Dermis blood vessel endothelial cell (primary cell): ENCODE results near the gene PRTG. TPM values are rescaled to one million over a fixed set of nuclear protein-coding genes. Genes with fewer than 3 reads are reported as not detected.
"Not testable (repeated sequence)": the region's sequence is repeated elsewhere in the genome, so short reads cannot be mapped to it uniquely, and the experiment has no call there.

Experiments
- DNase-seq: peaks from one replicate; pipeline ENCODE4 v3.0.0; 2010
- total RNA-seq: library from RNA; depleted of rRNA; stranded (reverse); fragments of >200 nt; gene quantifications from 2 replicates; pipeline ENCODE4 v1.2.3, GENCODE V29; 2014

The PRTG gene, protein sequence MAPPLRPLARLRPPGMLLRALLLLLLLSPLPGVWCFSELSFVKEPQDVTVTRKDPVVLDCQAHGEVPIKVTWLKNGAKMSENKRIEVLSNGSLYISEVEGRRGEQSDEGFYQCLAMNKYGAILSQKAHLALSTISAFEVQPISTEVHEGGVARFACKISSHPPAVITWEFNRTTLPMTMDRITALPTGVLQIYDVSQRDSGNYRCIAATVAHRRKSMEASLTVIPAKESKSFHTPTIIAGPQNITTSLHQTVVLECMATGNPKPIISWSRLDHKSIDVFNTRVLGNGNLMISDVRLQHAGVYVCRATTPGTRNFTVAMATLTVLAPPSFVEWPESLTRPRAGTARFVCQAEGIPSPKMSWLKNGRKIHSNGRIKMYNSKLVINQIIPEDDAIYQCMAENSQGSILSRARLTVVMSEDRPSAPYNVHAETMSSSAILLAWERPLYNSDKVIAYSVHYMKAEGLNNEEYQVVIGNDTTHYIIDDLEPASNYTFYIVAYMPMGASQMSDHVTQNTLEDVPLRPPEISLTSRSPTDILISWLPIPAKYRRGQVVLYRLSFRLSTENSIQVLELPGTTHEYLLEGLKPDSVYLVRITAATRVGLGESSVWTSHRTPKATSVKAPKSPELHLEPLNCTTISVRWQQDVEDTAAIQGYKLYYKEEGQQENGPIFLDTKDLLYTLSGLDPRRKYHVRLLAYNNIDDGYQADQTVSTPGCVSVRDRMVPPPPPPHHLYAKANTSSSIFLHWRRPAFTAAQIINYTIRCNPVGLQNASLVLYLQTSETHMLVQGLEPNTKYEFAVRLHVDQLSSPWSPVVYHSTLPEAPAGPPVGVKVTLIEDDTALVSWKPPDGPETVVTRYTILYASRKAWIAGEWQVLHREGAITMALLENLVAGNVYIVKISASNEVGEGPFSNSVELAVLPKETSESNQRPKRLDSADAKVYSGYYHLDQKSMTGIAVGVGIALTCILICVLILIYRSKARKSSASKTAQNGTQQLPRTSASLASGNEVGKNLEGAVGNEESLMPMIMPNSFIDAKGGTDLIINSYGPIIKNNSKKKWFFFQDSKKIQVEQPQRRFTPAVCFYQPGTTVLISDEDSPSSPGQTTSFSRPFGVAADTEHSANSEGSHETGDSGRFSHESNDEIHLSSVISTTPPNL
- 2.6 and 7.5 TPM in 2 replicates for total RNA-seq

DNA sequence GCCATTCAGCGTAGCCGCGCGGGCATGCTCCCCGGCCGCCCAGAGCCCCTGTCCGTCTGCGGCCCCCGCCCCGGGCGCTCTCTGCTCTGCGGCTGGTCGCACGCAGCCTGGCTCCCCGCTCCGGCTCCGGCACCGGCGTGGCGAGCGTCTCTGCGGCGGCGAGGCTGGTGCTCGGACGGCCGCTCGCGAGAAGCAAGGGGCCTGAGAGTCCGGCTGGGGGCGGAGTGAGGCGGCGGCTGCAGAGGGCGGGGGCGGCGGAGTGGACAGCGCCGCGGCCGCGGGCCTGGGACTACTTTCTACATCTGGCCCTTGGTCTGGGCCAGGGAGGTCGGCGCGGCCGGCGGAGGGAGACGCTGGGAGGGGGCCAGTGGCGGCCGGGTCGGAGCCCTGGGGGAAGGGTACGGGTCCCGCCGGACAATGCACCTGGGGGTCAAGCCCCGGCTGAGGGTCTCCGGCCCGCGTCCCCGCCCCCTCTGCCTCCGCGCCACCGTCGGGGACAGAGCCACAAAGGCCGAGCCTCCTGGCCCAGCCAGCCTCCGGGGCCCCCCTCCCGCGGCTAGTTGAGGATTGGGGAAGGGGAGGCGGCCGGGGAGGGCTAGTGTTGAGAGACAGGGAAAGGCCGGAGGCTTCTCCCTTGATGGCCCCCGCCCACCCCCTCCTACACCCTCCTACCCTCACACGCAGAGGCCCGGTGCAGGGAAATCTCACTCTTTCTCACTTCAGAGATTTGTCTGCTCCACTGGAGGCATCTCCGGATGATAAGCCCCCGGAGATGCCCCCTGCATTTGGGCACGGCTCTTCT, at the start of gene PRTG:
TSS of gene PRTG (minus strand) at position 226 of the 802 bp plus-strand sequence. CDS start at position 5, 221 bp downstream.
- peak; percentile 88 for DNase-seq

DNA sequence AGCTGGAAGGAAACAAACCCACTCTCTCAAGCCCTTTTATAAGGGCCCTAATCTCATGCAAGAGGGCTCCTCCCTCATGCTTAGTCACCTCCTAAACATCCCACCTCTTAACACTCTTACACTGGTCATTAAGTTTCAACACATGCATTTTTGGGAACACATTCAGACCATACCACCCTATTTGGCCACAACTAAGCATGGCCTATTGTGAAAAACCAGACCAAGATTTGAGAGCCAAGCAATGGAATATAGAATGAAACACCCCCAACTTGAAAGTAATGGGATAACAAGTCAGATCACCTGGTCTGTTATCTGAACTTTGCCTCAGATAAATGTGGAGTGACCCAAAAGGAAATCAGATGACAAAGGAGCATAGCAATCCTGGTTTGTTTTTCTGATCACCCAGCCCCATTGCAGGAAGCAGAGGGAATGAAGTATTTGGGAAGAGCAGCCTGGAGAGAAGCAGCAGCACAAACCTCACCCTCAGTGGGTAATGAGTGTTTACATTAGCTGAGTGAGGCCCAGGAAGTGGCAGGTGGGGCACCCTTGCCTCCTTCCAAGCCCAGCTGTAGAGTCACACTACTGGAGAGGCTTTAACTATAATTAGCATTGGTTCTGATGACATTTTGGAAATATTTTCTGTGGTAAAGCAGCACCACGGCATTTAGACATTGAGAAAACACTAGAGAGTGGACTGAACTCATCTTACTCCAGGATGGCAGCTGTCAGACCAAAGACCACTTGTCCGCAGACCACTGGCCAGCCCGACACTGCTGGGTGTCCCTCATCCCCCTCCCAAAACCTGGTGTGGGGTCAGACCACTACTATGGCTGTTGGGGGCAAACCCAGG, 48.8 kb upstream of the PRTG start:
- DNase-seq: no peak

DNA sequence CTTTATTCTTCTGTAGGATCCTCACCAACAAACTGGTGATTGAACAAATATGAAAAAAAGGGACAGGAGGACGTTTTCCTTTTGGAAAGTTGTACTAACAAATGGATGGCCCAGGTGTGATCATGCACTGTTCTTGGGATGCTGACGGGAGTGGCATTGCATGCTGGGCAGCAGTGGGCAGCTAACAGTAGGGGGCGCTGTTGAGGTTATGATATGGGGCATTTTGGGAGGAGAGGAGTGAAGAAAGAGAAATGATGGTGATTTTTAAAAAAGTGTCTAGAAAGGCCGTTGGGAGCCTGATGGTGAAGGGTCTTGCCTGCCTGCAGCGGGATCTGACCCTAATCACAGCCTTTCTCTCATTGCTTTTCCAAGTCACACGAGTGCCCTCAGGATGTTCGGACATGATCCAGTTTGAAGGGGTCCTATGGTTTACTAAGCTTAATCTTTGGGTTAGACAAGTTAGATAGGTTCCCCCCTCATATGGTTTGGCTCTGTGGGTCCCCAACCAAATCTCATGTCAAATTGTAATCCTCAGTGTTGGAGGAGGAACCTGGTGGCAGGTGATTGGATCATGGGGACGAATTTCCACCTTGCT, 46.2 kb upstream of the PRTG start:
- DNase-seq: peak; percentile 20

DNA sequence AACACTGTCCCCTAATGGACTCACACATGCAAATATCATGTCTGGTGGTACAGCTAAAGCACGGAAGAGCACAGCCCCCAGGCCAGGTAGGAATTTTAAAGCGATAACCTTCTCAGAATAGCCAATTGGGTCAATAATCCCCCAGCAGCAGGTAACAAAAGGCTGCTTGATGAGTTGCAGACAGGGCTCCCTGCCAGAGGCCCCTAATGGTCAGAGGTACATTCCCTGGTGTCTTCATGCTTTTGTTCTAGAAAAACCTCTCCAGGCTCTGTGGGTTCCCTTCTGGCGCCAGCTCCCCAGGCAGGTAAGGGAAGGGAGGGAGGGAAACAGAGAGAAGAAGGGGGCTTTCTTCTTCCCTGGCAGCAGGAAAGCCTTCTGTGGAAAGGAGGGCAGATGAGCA, 43.4 kb upstream of the PRTG start:
- no peak for DNase-seq

DNA sequence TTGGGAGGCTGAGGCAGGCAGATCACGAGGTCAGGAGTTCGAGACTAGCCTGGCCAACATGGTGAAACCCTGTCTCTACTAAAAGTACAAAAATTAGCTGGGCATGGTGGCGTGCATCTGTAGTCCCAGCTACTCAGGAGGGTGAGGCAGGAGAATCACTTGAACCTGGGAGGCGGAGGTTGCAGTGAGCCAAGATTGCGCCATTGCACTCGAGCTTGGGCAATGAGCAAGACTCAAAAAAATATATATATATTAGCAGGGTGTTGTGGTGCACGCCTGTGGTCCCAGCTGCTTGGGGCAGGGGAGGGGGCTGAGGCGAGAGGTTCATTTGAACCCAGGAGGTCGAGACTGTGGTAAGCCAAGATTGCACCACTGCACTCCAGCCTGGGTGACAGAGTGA, 42.6 kb upstream of the PRTG start:
- not testable (repeated sequence) for DNase-seq

DNA sequence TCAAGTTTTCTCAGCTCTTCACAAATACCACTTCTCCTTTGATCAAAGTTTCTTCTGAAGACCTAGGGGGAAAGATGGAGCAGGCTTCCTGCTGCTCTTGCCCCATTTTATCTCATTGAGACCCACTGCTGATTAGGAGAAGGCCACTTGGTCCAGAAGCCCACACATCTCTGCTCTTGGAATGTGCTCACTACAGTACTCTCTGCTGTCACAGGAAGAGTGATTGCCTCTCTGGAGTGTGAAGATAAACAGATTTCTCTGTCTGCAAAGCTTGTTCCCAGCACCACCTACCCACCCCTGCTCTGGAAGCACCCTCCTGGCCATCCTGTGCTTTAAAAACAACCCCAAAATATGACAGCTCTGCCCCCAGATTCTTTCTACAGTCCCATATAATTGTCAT, 41.3 kb upstream of the PRTG start:
- no peak for DNase-seq

DNA sequence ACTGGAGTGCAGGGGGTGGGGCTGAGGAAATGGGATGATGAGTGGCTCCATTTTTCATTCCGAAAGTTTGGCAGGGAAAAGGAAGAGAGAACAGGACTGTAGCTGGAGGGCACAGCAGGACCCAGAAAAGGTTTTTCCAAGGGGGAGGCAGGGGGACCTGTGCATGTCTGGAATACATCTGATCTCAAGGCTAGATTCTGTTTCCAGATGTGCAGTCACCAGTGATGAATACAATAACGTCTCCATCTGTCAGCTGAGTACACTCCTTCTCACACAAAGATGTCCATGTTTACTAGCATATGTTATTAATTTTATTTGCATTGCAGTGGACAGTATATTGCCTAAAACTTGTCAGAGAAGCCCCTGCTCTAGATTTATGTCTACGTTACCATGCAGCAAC, 39.9 kb upstream of the PRTG start:
- no peak for DNase-seq

DNA sequence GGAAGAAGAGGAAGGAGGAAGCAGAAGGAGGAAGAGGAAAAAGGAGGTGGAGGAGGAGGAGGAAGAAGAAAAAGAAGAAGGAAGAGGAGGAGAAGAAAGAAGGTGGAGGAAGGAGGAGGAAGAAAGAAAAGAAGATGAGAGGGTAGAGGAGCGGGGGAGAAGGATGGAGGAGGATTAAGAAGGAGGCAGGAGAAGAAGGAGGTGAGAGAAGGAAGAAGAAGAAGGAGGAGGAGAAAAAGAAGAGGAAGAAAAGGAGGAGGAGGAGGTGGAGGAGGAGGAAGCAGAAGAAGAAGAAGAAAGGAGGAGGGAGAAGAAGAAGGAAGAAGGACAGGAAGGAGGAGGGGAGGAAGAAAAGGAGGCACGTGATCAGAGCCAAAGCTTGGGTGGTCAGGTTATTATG, 37.3 kb upstream of the PRTG start:
- no peak for DNase-seq

DNA sequence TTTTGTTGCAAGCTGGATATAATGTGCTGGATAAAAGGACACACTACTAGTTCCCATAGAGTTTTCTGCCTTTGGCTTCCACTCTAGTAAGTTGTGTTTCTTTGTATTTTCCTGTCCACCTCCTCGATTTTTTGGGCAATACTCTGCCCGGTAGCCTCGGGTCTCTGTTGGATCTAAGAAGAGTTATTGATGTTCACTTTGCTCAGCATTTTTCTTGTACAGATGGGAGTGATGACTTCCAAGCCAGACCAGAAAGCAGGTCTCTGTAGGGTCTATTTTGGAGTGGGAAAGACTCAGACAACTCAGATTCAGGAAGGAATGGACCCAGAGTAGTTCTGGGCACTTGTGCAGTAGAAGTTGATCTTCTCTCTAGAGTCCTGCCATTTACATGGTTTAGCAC, 36.0 kb upstream of the PRTG start:
- DNase-seq: no peak

DNA sequence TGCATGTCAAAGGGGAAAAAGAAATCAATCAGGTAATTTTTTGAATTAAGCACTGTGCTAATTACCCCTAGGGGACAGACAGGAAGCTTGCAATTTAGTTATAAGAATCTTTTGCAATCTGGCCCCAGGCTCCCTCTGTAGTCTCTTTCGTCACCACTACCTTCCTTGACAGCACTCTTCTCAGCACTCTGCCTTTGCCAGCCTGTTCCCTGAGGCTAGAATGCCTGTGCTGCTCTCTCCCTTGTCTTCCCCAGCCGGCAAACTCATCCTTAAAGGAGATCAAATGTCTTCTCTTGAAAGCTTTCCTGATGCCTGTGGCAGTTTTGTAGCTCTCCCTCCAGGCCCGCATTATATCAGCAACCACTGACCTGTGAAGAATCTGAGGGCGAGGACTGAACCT, 32.4 kb upstream of the PRTG start:
- no peak for DNase-seq

DNA sequence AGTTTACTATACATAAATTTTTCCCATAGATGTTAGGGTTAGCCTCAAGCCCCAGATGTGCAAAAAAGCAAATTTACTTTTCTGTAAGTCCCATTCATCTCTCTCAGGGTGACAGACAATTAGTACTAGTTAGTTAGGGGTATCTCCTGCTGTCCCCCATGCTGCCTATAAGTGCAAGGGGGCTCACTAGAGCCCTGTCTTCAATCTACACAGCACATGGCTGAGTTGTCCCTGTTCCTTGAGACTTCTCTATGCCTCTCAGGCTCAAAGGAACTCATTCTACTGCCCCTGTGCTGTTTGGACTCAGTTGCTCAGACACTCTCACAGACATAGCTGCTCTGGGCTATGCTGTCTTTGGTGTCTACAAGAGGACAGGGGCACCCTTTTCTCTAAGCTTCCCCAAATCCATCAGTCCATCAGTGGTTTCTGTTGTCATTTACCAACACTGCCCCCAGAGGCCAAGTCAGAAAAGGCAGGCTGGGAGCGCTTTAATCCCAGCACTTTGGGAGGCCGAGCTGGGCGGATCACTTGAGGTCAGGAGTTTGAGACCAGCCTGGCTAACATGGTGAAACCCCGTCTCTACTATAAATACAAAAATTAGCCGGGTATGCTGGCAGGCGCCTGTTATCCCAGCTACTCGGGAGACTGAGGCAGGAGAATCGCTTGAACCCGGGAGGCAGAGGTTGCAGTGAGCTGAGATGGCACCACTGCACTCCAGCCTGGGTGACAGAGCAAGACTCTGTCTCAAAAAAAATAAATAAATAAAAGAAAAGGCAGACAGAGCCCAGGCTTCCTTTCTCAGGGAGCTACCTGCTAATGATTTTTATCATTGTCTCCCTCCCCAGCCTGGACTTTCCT, 31.4 kb upstream of the PRTG start:
- peak; percentile 49 for DNase-seq

DNA sequence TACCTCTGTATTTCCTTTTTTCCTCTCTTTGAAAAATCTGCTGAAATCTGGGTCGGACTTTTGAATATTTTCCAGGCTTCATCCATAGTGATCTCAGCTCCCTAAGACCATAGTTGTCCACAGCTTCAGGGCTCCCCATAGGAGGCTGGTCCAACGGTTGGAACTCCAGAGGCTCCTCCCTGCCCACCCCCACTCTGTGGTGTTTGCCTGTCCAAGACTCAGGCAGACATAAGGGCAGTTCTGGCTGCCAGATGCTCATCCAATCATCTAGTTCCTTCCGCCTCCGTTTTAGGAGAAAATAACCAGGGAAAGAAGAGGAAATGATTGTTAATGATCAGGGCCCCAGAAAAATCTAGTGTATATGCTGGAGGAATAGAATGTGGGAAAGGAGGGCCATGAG, 27.9 kb upstream of the PRTG start:
- DNase-seq: no peak

DNA sequence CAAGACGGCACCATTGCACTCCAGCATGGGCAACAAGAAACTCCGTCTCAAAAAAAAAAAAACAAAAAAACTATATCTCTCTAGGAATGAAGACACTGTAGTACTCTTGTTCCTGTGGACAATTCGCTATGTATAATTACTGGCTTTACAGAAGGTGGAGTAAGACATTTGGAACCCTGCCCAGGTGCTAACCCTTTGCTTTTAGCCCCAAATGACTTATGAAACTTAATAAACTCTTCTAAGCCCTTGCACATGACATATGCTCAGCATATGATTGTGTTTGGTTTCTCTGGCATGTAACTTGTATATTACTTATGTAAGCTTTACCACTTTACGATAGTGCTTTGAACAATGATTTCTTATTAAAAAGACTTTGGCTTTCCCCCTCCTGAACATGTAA, 27.3 kb upstream of the PRTG start:
- no peak for DNase-seq

DNA sequence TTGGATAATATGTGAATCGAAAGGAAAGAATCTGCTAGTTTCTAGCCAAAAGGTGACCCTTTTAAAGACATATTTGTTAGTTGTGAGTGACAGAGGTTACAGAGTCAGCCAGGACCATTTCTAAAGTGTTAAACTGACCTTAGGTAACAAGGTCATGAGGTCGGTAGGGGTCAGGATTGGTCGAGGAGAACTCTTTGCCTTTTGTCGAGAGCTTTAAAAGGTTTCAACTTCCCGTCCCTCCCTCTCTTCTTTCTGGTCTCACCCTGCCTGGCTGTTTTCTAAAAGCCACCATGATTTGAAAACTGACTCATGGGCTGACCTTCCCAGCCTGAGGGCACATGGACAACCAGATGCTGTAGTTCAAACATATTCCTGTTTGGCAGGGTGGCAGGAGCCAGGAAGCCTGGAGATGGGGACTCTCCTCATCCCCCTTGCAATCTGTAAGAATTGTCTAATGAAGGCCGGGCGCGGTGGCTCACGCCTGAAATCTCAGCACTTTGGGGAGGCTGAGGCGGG, 25.8 kb upstream of the PRTG start:
- no peak for DNase-seq

DNA sequence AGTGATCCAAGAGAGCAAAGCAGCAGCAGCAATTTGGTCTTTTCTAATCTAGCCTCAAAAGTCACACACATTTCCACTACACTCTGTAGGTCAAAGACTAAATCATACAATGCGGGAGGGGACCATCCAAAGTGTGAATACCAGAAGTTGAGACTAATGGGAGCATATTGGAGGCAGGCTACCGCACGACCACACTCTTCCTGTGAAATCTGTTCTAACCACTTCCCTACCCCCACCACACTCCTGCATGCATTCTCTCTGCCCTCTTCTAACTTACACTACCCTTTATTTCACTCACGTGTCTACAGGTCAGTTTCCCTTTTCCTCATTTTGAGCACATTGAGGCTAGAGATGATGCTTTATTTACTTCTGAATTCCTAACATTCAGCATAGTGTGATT, 23.7 kb upstream of the PRTG start:
- DNase-seq: no peak

DNA sequence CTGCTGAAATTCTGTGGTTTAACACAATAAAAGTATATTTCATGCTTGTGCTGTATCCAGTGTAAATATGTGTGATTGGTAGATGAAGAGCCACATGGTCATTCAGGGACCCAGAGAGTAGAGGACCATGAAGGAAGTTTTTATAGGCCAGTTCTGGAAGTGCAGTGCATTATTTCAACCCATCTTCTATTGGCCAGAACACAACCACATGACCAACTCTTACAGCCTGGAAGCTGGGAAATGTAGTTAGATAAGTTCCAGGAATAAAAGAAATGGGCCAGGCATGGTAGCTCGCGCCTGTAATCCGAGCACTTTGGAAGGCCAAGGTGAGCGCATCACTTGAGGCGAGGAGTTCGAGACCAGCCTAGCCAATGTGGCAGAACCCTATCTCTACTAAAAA, 21.4 kb upstream of the PRTG start:
- DNase-seq: no peak

DNA sequence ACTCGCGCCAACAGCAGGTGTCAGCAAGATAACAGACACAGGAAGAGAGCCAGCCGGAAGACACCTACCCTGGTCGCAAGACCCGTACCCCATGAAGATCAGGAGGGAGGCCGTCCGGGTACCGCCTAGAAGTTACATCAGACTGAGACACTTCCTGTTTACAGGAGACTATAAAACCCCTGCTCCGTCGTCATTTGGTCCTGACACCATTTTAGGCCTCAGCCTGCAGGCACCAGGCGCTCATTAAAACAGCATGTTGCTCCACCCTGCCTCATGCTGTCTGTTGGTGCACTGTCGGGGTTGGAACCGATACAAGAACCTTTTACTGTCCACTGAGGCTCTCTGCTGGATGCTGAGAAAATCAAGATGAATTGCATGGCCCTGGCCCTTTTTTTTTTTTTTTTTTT, 15.6 kb upstream of the PRTG start:
- no peak for DNase-seq

DNA sequence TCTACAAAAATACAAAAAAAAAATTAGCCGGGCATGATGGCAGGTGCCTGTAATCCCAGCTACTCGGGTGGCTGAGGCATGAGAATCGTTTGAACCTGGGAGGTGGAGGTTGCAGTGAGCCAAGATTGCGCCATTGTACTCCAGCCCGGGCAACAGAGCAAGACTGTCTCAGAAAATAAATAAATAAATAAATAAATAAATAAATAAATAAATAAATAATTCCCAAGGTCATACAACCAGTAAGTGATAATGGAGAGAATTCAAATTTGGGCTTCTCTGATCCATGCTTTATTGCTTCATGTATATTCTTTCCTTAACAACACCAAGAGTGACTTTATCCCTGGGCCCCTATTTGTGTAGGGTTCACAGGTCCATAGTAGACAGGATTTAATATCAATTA, 10.5 kb upstream of the PRTG start:
- DNase-seq: not testable (repeated sequence)

DNA sequence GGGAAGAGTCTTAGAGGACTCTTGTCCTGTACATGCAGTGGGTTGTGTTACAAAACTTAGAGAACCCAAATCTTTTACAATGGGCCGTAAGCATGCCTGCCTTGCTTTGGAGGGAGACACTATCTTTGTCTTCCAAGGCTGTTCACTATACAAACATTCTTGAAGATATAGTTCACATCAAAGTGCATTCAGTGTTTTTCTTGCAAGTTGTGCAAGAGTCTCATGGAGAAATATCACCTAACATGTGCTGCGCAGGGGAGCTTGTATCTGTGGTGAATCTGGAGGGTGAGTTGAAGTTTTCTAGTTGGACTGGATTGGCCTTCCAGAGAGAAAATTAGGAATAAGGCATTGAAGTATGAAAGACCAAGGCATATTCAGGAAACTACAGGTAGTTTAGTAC, 7.8 kb upstream of the PRTG start:
- DNase-seq: no peak
